ENCODE measurements around the gene MTHFR. TPM values are rescaled to one million over a fixed set of nuclear protein-coding genes. Genes with fewer than 3 reads are reported as not detected.

MTHFR gene
- total and polyA plus RNA-seq, 12 donors: 8.1 to 82.4 (median 31.1) TPM

- H3K36me3 ChIP-seq (replicated peaks in 1 of 2): no peaks in the 10 kb centered on the region
- intact Hi-C loops (cut with DNase I): no loop called here
- no peaks in the 10 kb centered on the region for H3K9me3 ChIP-seq (replicated peaks in 1 of 3)
- H3K4me1 ChIP-seq (replicated peaks in 1 of 2): no peaks in the 10 kb centered on the region
- H3K27me3 ChIP-seq: peaks cover 6% of the 10 kb centered on the region
- H3K4me3 ChIP-seq: no peak overlapping the region
- no peak for DNase-seq
- no peak overlapping the region for H3K27ac ChIP-seq
- no peak for TF ChIP-seq POLR2A (IDR thresholded peaks at IDR 0.05)
- no peak for TF ChIP-seq CTCF (IDR thresholded peaks at IDR 0.05)
- 81 to 93% (median 86%) methylated on average over 3 of the region's 3 CpGs; no CpG with 5 or more reads in 1 of the 4 donors for WGBS, 4 donors
These were observed 41.6 kb downstream of the MTHFR start for GRCh38 chr1:11764115-11764514.

DNA sequence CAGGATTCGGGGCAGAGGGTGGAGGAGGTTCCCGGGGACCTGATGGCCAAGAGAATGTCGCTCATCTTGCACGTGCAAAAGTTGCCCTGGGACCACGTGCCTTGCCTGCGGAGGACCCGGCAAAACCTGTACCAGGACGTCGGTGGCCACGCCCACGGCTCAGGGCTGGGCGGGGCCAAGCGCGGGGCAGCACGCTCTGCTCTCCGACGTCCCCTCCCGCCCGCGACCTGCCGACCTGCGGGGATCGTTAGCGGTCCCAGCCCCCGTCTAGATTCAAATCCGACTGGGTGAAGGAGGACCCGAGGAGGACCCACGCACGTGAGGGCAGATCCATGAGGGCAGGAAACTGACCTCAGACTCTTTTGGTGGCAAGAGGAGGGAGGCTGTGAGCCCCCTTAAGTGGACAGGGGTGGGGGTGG lies 43.8 kb downstream of the MTHFR start, which contains the start of gene C1orf167:
C1orf167 (plus strand) TSS at position 206 of the 419 bp plus-strand sequence. CDS start 2,208 bp downstream, outside the sequence.
- no peaks in the 10 kb centered on the region for H3K4me1 ChIP-seq (replicated peaks in 1 of 2)
- no peaks in the 10 kb centered on the region for H3K9me3 ChIP-seq (replicated peaks in 1 of 3)
- peaks cover 6% of the 10 kb centered on the region for H3K27me3 ChIP-seq
- H3K27ac ChIP-seq: no peak within 1 kb of the TSS
- H3K36me3 ChIP-seq (replicated peaks in 1 of 2): no peaks in the 10 kb centered on the region
- H3K4me3 ChIP-seq: no peak within 1 kb of the TSS
- TF ChIP-seq CTCF (IDR thresholded peaks at IDR 0.05): no peak
- no peak for TF ChIP-seq POLR2A (IDR thresholded peaks at IDR 0.05)
- intact Hi-C loops (cut with DNase I): no loop called here
- WGBS, 4 donors: 6 to 27% (median 8%) methylated on average over 3 to 29 of the region's 29 CpGs
- DNase-seq: no peak

- TF ChIP-seq CTCF (IDR thresholded peaks at IDR 0.05): no peak
- no peak for TF ChIP-seq POLR2A (IDR thresholded peaks at IDR 0.05)
- Histone ChIP-seq H3K9me3 (replicated peaks in 1 of 3) (no peaks in the 10 kb centered on the region), H3K4me3 (no peak overlapping the region), H3K4me1 (replicated peaks in 1 of 2) (no peaks in the 10 kb centered on the region), H3K36me3 (replicated peaks in 1 of 2) (no peaks in the 10 kb centered on the region), H3K27ac (no peak overlapping the region), H3K27me3 (peaks cover 6% of the 10 kb centered on the region)
- intact Hi-C loops (cut with DNase I): no loop called here
- 76 to 91% (median 84%) methylated on average over 4 to 6 of the region's 6 CpGs for whole genome bisulfite sequencing, 4 donors
- DNase-seq: no peak
These were observed 44.5 kb downstream of the MTHFR start for GRCh38 chr1:11761285-11761684.

DNA sequence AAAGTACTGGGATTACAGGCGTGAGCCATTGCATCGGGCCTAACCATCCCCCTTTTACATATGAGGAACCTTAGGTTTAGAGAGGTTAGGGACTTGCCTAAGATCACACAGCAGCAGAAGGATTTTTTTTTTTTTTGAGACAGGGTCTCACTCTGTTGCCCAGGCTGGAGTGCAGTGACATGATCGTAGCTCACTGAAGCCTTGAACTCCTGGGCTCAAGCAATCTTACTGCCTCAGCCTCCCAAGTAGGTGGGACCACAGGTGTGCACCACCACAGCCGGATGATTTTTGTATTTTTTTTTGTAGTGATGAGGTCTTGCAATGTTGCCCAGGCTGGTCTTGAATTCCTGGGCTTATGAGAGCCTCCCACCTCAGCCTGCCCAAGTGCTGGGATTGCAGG lies 46.0 kb downstream of the MTHFR start:
- WGBS, 4 donors: 78 to 87% (median 83%) methylated on average over 3 to 4 of the region's 4 CpGs
- no peak for TF ChIP-seq CTCF (IDR thresholded peaks at IDR 0.05)
- no peak for TF ChIP-seq POLR2A (IDR thresholded peaks at IDR 0.05)
- Histone ChIP-seq H3K27me3 (peaks cover 6% of the 10 kb centered on the region), H3K9me3 (replicated peaks in 1 of 3) (no peaks in the 10 kb centered on the region), H3K27ac (no peak overlapping the region), H3K4me1 (replicated peaks in 1 of 2) (no peaks in the 10 kb centered on the region), H3K36me3 (replicated peaks in 1 of 2) (no peaks in the 10 kb centered on the region), H3K4me3 (no peak overlapping the region)
- no peak for DNase-seq
- intact Hi-C loops (cut with DNase I): no loop called here

Data from adrenal gland (tissue), 12 donors.